H9 (cell line): Measurements from ENCODE around the gene MTX1. TPM values are rescaled to one million over a fixed set of nuclear protein-coding genes. Genes with fewer than 3 reads are reported as not detected.
"Not testable (repeated sequence)": the region's sequence is repeated elsewhere in the genome, so short reads cannot be mapped to it uniquely, and the experiment has no call there.

Source experiments
- DNase-seq: peaks from one replicate; pipeline ENCODE4 v3.0.0-alpha.2; 2017
- H2AFZ ChIP-seq: one replicate; pipeline ENCODE4 v1.6.1; 2013; ENCODE audit warnings: mild to moderate bottlenecking, low read length, control low read depth, moderate library complexity
- H2AK5ac ChIP-seq: 2 replicates; pipeline ENCODE4 v1.6.1; 2013; ENCODE audit warnings: low read length, control low read depth, mixed read lengths; ENCODE audit not compliant: insufficient read length
- H2BK120ac ChIP-seq: one replicate; pipeline ENCODE4 v1.6.1; 2013; ENCODE audit warnings: low read depth, mild to moderate bottlenecking, low read length, control low read depth, inconsistent platforms; ENCODE audit not compliant: poor library complexity, severe bottlenecking
- H2BK12ac ChIP-seq: 2 replicates; pipeline ENCODE4 v1.6.1; 2013; ENCODE audit warnings: low read length, control low read depth, mixed read lengths, low read depth; ENCODE audit not compliant: insufficient read length
- H2BK15ac ChIP-seq: 2 replicates; pipeline ENCODE4 v1.6.1; 2013; ENCODE audit warnings: low read depth, low read length, control low read depth
- H2BK20ac ChIP-seq: one replicate; pipeline ENCODE4 v1.6.1; 2013; ENCODE audit warnings: low read depth, mild to moderate bottlenecking, low read length, control low read depth, inconsistent platforms; ENCODE audit not compliant: poor library complexity, severe bottlenecking
- H2BK5ac ChIP-seq: 2 replicates; pipeline ENCODE4 v1.6.1; 2013; ENCODE audit warnings: low read length, control low read depth, mixed read lengths; ENCODE audit not compliant: insufficient read length
- H3K14ac ChIP-seq: 2 replicates; pipeline ENCODE4 v1.6.1; 2013; ENCODE audit warnings: low read length, control low read depth; ENCODE audit not compliant: insufficient read depth
- H3K18ac ChIP-seq: 2 replicates; pipeline ENCODE4 v1.6.1; 2013; ENCODE audit warnings: low read depth, mild to moderate bottlenecking, mixed read lengths, low read length, control low read depth; ENCODE audit not compliant: insufficient read length
- H3K23ac ChIP-seq: 2 replicates; pipeline ENCODE4 v1.6.1; 2013; ENCODE audit warnings: low read length, control low read depth, mixed read lengths, low read depth; ENCODE audit not compliant: insufficient read length
- H3K23me2 ChIP-seq: 2 replicates; pipeline ENCODE4 v1.6.1; 2013; ENCODE audit warnings: low read depth, mild to moderate bottlenecking, mixed read lengths, low read length, control low read depth; ENCODE audit not compliant: insufficient read length, poor library complexity, severe bottlenecking
- H3K27ac ChIP-seq: 2 replicates; pipeline ENCODE4 v1.5.1; 2013; ENCODE audit warnings: low read length, control low read depth, mixed read lengths, low read depth; ENCODE audit not compliant: insufficient read length
- H3K27me3 ChIP-seq: 2 replicates; pipeline ENCODE4 v1.6.1; 2013; ENCODE audit warnings: low read length, control low read depth, inconsistent platforms; ENCODE audit not compliant: insufficient read depth
- H3K4ac ChIP-seq: 2 replicates; pipeline ENCODE4 v1.6.1; 2013; ENCODE audit warnings: low read depth, mild to moderate bottlenecking, control low read depth, inconsistent platforms, low read length, moderate library complexity
- H3K4me1 ChIP-seq: 2 replicates; pipeline ENCODE4 v1.6.1; 2013; ENCODE audit warnings: low read length, control low read depth, inconsistent platforms; ENCODE audit not compliant: insufficient read depth
- H3K4me2 ChIP-seq: 2 replicates; pipeline ENCODE4 v1.6.1; 2013; ENCODE audit warnings: low read length, control low read depth, mixed read lengths; ENCODE audit not compliant: insufficient read length, insufficient read depth
- H3K56ac ChIP-seq: 2 replicates; pipeline ENCODE4 v1.6.1; 2013; ENCODE audit warnings: low read depth, mild to moderate bottlenecking, mixed read lengths, low read length, control low read depth; ENCODE audit not compliant: insufficient read length
- H3K79me1 ChIP-seq: 2 replicates; pipeline ENCODE4 v1.6.1; 2013; ENCODE audit warnings: low read depth, mild to moderate bottlenecking, moderate library complexity, low read length, control low read depth, inconsistent platforms; ENCODE audit not compliant: insufficient read depth, poor library complexity, severe bottlenecking
- H3K79me2 ChIP-seq: 2 replicates; pipeline ENCODE4 v1.6.1; 2013; ENCODE audit warnings: low read length, control low read depth, inconsistent platforms; ENCODE audit not compliant: insufficient read depth
- H3K9ac ChIP-seq: 2 replicates; pipeline ENCODE4 v1.6.1; 2013; ENCODE audit warnings: low read length, control low read depth, mixed read lengths; ENCODE audit not compliant: insufficient read length; ENCODE audit errors: extremely low read depth
- H3K9me3 ChIP-seq: one replicate; pipeline ENCODE4 v1.6.1; 2013; ENCODE audit warnings: low read depth, low read length, inconsistent platforms; ENCODE audit not compliant: control insufficient read depth
- H3T11ph ChIP-seq: one replicate; pipeline ENCODE4 v1.6.1; 2013; ENCODE audit warnings: mild to moderate bottlenecking, low read length, control low read depth, inconsistent platforms
- H4K20me1 ChIP-seq: one replicate; pipeline ENCODE4 v1.6.1; 2013; ENCODE audit not compliant: control insufficient read depth, insufficient read length, insufficient read depth
- H4K5ac ChIP-seq: 2 replicates; pipeline ENCODE4 v1.6.1; 2013; ENCODE audit warnings: low read depth, mild to moderate bottlenecking, mixed read lengths, low read length, control low read depth; ENCODE audit not compliant: insufficient read length
- H4K8ac ChIP-seq: replicated peaks from 2 replicates; pipeline ENCODE4 v1.6.1; 2013; ENCODE audit warnings: low read length, control low read depth, mixed read lengths, low read depth; ENCODE audit not compliant: insufficient read length
- H4K91ac ChIP-seq: 2 replicates; pipeline ENCODE4 v1.6.1; 2013; ENCODE audit warnings: low read depth, mild to moderate bottlenecking, moderate library complexity, mixed read lengths, low read length, control low read depth; ENCODE audit not compliant: insufficient read length
- H3K27ac Mint-ChIP-seq, 3 experiments: 2 replicates in 2 of 3; 3 replicates in 1 of 3; pipeline ENCODE4 v1.8.0; 2020 to 2021; ENCODE audit warnings: mixed read lengths in 3 of 3, mild to moderate bottlenecking in 1 of 3, moderate library complexity in 1 of 3
- H3K27me3 Mint-ChIP-seq: 2 replicates; pipeline ENCODE4 v1.8.0; 2021; ENCODE audit warnings: low read depth, mild to moderate bottlenecking, moderate library complexity, mixed read lengths
- H3K36me3 Mint-ChIP-seq, 3 experiments: 2 replicates in 2 of 3; 3 replicates in 1 of 3; pipeline ENCODE4 v1.8.0; 2020 to 2021; ENCODE audit warnings: low read depth in 3 of 3, mixed read lengths in 3 of 3; ENCODE audit not compliant: insufficient read depth in 1 of 3
- H3K4me1 Mint-ChIP-seq, 2 experiments: 2 replicates each; pipeline ENCODE4 v1.8.0; 2020; ENCODE audit warnings: mixed read lengths in 2 of 2
- H3K4me3 Mint-ChIP-seq, 2 experiments: 2 replicates in 1 of 2; 3 replicates in 1 of 2; pipeline ENCODE4 v1.8.0; 2020 to 2021; ENCODE audit warnings: mild to moderate bottlenecking in 2 of 2, mixed read lengths in 2 of 2, moderate library complexity in 1 of 2
- H3K9me3 Mint-ChIP-seq, 2 experiments: 2 replicates in 1 of 2; 3 replicates in 1 of 2; pipeline ENCODE4 v1.8.0; 2020; ENCODE audit warnings: mild to moderate bottlenecking in 2 of 2, mixed read lengths in 2 of 2, moderate library complexity in 1 of 2
- WGBS: extraction: QIAGEN DNeasy Blood & Tissue Kit; methylation state at CpG from one replicate; pipeline ENCODE4 v1.1.7; 2013; ENCODE audit warnings: missing lambda C conversion rate, low lambda C conversion rate, mixed read lengths; ENCODE audit not compliant: insufficient read length; ENCODE audit errors: extremely low coverage; 5-methylcytosine and 5-hydroxymethylcytosine counted together
- total RNA-seq: library from RNA; stranded (reverse); gene quantifications from 2 replicates; pipeline ENCODE4 v1.2.1, GENCODE V29; 2021
- TF ChIP-seq, protein P1 (sequence below): fragments of 200-600 bp; sonication (generic); conservative IDR thresholded peaks from 3 replicates; pipeline ENCODE4 v1.8.0; 2021; ENCODE audit warnings: antibody characterized with exemption, mild to moderate bottlenecking

MTX1 gene
- total RNA-seq, 1 experiment from 2014 or later, result 45.0 TPM

DNA sequence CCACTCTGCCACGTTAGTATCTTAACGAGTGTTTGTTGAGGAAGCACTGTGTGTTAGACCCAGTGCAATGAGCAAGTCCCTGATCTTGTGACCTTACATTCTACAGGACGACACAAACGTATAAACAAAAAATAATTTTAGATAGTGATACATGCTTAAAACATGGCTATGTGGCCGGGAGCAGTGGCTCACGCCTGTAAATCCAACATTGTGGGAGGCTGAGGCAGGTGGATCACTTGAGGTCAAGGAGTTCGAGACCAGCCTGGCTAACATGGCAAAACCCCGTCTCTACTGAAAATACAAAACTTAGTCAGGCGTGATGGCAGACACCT lies 19.6 kb downstream of the MTX1 start:
- Mint-ChIP-seq H3K4me1 (peaks cover 20 to 24% of the 10 kb centered on the region in 2 experiments), H3K27ac (peak overlapping the region; percentile 97 to 99 (median 98)), H3K27me3 (peaks cover 39% of the 10 kb centered on the region), H3K4me3 (peak overlapping the region; percentile 88), H3K36me3 (peaks cover 0 to 10% (median 8%) of the 10 kb centered on the region in 3 experiments; a peak in 4 of 7 replicates), H3K9me3 (no peaks in the 10 kb centered on the region; a peak in 1 of 5 replicates)
- no peak for DNase-seq
- TF ChIP-seq, protein P1, sequence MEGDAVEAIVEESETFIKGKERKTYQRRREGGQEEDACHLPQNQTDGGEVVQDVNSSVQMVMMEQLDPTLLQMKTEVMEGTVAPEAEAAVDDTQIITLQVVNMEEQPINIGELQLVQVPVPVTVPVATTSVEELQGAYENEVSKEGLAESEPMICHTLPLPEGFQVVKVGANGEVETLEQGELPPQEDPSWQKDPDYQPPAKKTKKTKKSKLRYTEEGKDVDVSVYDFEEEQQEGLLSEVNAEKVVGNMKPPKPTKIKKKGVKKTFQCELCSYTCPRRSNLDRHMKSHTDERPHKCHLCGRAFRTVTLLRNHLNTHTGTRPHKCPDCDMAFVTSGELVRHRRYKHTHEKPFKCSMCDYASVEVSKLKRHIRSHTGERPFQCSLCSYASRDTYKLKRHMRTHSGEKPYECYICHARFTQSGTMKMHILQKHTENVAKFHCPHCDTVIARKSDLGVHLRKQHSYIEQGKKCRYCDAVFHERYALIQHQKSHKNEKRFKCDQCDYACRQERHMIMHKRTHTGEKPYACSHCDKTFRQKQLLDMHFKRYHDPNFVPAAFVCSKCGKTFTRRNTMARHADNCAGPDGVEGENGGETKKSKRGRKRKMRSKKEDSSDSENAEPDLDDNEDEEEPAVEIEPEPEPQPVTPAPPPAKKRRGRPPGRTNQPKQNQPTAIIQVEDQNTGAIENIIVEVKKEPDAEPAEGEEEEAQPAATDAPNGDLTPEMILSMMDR, result 0 out of 3 replicates have a peak, but pooled peaks have one; percentile 1
- Histone ChIP-seq H2BK5ac (no peak overlapping the region), H4K8ac (no peak overlapping the region), H3K9me3 (no peaks in the 10 kb centered on the region), H3K4me2 (peak overlapping the region; percentile 70), H3T11ph (no peak overlapping the region), H3K18ac (peak overlapping the region; percentile 58), H3K27ac (peak overlapping the region; percentile 2), H3K23ac (no peak overlapping the region), H2AFZ (no peak overlapping the region), H3K14ac (peak overlapping the region; percentile 86; the same call in 1 of the 2 replicates), H3K4ac (no peak overlapping the region), H3K79me2 (no peaks in the 10 kb centered on the region), H4K5ac (peak overlapping the region; percentile 17), H2BK120ac (no peak overlapping the region), H2BK20ac (no peak overlapping the region), H3K4me1 (no peaks in the 10 kb centered on the region; the same call in 1 of the 2 replicates), H3K27me3 (no peaks in the 10 kb centered on the region), H3K23me2 (peaks cover 4% of the 10 kb centered on the region), H4K20me1 (no peaks in the 10 kb centered on the region), H2BK15ac (no peak overlapping the region), H3K56ac (no peak overlapping the region), H2BK12ac (no peak overlapping the region), H3K9ac (peak overlapping the region; percentile 64), H2AK5ac (no peak overlapping the region), H3K79me1 (no peaks in the 10 kb centered on the region), H4K91ac (no peak overlapping the region)
- no CpG with 5 or more reads among the region's 9 CpGs for WGBS

DNA sequence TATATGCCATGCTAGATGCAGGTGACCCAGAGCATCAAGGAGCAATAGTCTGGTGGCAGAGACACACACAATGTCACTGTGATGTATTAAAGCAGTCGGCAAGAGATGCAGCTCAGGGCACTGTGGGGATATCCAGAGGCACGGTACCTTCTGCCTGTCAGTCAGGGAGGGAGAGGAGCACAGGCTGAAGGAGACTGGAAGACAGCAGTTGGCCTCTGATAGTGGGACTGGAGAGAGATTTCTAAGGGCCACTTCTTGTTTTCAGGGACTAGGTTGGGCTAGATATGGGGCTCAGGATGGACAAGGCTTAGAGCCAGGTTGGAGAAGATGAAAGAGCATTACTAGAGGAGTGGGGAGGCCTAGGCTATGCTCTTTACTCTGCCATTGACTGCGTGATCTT lies 22.8 kb downstream of the MTX1 start:
- H3K27ac ChIP-seq, H3K4me3 Mint-ChIP-seq: not testable (repeated sequence)

More for the DNA sequence above, 22.8 kb downstream of the MTX1 start:
- H3K27me3 Mint-ChIP-seq, result peaks cover 39% of the 10 kb centered on the region
- not testable (repeated sequence) for H2AFZ ChIP-seq, H3K18ac ChIP-seq, H3K27me3 ChIP-seq, H4K5ac ChIP-seq, H3K14ac ChIP-seq, H3K79me2 ChIP-seq, H3K4me2 ChIP-seq, H4K91ac ChIP-seq, H2BK5ac ChIP-seq, H3K79me1 ChIP-seq, H2BK15ac ChIP-seq, H2BK20ac ChIP-seq, H2BK120ac ChIP-seq, H4K8ac ChIP-seq, DNase-seq, H3K9me3 Mint-ChIP-seq, H3K27ac Mint-ChIP-seq, H3K9ac ChIP-seq, H3K56ac ChIP-seq, H2BK12ac ChIP-seq, H3K4ac ChIP-seq, H3K9me3 ChIP-seq, H3K23ac ChIP-seq, H3K23me2 ChIP-seq, H4K20me1 ChIP-seq, H2AK5ac ChIP-seq, H3T11ph ChIP-seq, H3K4me1 ChIP-seq
- peaks cover 3 to 12% (median 8%) of the 10 kb centered on the region in 3 experiments; a peak in 6 of 7 replicates for H3K36me3 Mint-ChIP-seq
- peaks cover 14 to 15% of the 10 kb centered on the region in 2 experiments for H3K4me1 Mint-ChIP-seq
- WGBS, result no CpG with 5 or more reads among the region's 3 CpGs
